Right lobe of liver (tissue), 6 donors: Measurements from ENCODE around the gene PIM2. TPM values are rescaled to one million over a fixed set of nuclear protein-coding genes. Genes with fewer than 3 reads are reported as not detected.
A peak's percentile ranks its signal among the peaks of the same experiment; 100 is the strongest.
"Not testable (repeated sequence)": the region's sequence is repeated elsewhere in the genome, so short reads cannot be mapped to it uniquely, and the experiment has no call there.

Source experiments
- ATAC-seq, 4 donors: fragments of 200-7000 bp; cut with Tn5 transposase; one replicate each; pipeline ENCODE4 v1.9.1; 2020; ENCODE audit warnings: mild to moderate bottlenecking in 4 of 4, moderate library complexity in 4 of 4
- DNase-seq, 3 donors: peaks; one replicate each; pipeline ENCODE4 v3.0.0-alpha.2; 2020
- H3K27ac ChIP-seq, 3 donors: fragments of 200-600 bp; one replicate each; pipeline ENCODE4 v1.8.0; 2022
- H3K27me3 ChIP-seq, 2 donors: fragments of 200-600 bp; one replicate each; pipeline ENCODE4 v1.8.0; 2022
- H3K36me3 ChIP-seq, 4 donors: fragments of 200-600 bp; sonication (generic) in 1 of 4; one replicate each; pipeline versions ENCODE4 v1.5.1 to v1.8.0; 2017 to 2022; ENCODE audit warnings: control low read depth in 1 of 4
- H3K4me1 ChIP-seq, 4 donors: fragments of 200-600 bp; sonication (generic) in 1 of 4; one replicate each; pipeline versions ENCODE4 v1.5.1 to v1.8.0; 2017 to 2022; ENCODE audit warnings: control low read depth in 1 of 4
- H3K4me3 ChIP-seq, 3 donors: fragments of 200-600 bp; one replicate each; pipeline ENCODE4 v1.8.0; 2022
- H3K9me3 ChIP-seq, 4 donors: fragments of 200-600 bp; sonication (generic) in 1 of 4; one replicate each; pipeline versions ENCODE4 v1.5.1 to v1.8.0; 2017 to 2022; ENCODE audit warnings: control low read depth in 1 of 4
- POLR2A ChIP-seq: fragments of 450-650 bp; IDR thresholded peaks from one replicate; pipeline ENCODE4 v1.6.1; 2017; ENCODE audit warnings: antibody characterized with exemption, mild to moderate bottlenecking
- WGBS: methylation state at CpG from one replicate; pipeline ENCODE4 v1.1.6; 2018; ENCODE audit warnings: low coverage, low lambda C conversion rate; ENCODE audit not compliant: insufficient coverage; ENCODE audit errors: missing lambda C conversion rate; 5-methylcytosine and 5-hydroxymethylcytosine counted together
- intact Hi-C, 2 donors: fragments of 100-400 bp; cut with DNase I; formaldehyde crosslinking; loops; one replicate each; pipeline versions ENCODE4 v1.11.2 to v1.14.1; 2022
- small RNA-seq, 2 experiments: library from RNA; depleted of rRNA; stranded (forward); fragments of <200 nt; gene quantifications; one replicate each; pipeline ENCODE3, GENCODE V24; 2016
- total RNA-seq, 6 experiments: library from RNA; depleted of rRNA in 2 of 6; stranded (reverse); fragments of >200 nt in 2 of 6; fragmentation: NEBNext Ultra II Directional in 3 of 6; extraction: Animal tissue kit (Norgen Biotek cat#: 25700) in 3 of 6; gene quantifications; one replicate each; pipeline versions ENCODE4 v1.1.0 to v1.2.4, GENCODE V29; 2016 to 2023
- TF ChIP-seq, protein P1 (sequence below), 4 donors: fragments of 200-600 bp in 3 of 4; fragments of 450-650 bp in 1 of 4; IDR thresholded peaks; one replicate each; pipeline versions ENCODE4 v1.5.1 to v1.8.0; 2016 to 2022; ENCODE audit warnings: antibody characterized with exemption in 4 of 4, mild to moderate bottlenecking in 2 of 4
- donor health status: DM: no; HTN: yes; CAD: no.
- donor health status: DM: no; HTN: no; CAD: no.
- donor health status: DM: no; HTN: no; CAD: no.
- donor health status: DM: no; HTN: yes; CAD: no.
- donor health status: DM: no; HTN: yes; CAD: no.

The PIM2 gene
- total RNA-seq, 6 experiments from 2014 or later: 1.7 to 8.8 (median 6.8) TPM

DNA sequence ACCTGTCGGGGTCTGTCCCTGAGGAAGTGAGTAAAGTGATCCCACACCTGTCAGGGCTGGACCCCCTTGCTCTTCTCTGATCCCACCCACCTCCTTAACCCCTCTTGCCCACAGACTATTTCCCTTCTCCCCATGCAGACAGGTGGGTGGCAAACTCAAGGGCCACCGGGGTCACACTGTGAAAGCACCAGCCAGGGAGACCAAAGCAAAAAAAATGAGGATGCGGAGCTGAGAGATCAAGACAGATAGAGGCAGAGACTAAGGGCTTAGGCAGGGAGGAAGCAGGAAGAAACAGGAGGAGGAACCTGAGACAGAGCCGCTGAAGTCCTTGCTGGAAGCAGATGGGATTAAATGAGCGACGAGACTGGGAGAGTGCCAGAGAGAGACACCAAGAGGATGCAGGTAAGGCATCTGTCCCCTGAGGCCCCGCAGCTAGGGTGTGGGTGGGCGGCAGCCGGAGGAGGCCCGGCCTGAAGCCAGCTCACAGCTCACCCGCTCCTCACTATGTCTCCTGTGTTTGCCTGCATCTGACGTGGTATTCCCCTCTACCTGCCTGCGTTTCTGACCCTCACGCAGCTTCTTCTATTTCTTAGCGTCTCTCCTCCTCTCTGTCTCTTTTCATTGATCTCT, 28.4 kb downstream of the PIM2 start:
- 55% methylated on average over 11 of the region's 15 CpGs for WGBS
- no peaks in the 10 kb centered on the region for H3K27me3 ChIP-seq
- no peak for TF ChIP-seq POLR2A
- TF ChIP-seq, protein P1, sequence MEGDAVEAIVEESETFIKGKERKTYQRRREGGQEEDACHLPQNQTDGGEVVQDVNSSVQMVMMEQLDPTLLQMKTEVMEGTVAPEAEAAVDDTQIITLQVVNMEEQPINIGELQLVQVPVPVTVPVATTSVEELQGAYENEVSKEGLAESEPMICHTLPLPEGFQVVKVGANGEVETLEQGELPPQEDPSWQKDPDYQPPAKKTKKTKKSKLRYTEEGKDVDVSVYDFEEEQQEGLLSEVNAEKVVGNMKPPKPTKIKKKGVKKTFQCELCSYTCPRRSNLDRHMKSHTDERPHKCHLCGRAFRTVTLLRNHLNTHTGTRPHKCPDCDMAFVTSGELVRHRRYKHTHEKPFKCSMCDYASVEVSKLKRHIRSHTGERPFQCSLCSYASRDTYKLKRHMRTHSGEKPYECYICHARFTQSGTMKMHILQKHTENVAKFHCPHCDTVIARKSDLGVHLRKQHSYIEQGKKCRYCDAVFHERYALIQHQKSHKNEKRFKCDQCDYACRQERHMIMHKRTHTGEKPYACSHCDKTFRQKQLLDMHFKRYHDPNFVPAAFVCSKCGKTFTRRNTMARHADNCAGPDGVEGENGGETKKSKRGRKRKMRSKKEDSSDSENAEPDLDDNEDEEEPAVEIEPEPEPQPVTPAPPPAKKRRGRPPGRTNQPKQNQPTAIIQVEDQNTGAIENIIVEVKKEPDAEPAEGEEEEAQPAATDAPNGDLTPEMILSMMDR (IDR thresholded peaks at IDR 0.05): no peak
- peak overlapping the region in 1 of 3 donors; percentile 60 for H3K4me3 ChIP-seq
- no peak overlapping the region for H3K27ac ChIP-seq
- H3K36me3 ChIP-seq: no peaks in the 10 kb centered on the region
- no peaks in the 10 kb centered on the region for H3K9me3 ChIP-seq
- DNase-seq (no peak), ATAC-seq (no peak)
- intact Hi-C loops: no loop called here
- H3K4me1 ChIP-seq: no peaks in the 10 kb centered on the region

DNA sequence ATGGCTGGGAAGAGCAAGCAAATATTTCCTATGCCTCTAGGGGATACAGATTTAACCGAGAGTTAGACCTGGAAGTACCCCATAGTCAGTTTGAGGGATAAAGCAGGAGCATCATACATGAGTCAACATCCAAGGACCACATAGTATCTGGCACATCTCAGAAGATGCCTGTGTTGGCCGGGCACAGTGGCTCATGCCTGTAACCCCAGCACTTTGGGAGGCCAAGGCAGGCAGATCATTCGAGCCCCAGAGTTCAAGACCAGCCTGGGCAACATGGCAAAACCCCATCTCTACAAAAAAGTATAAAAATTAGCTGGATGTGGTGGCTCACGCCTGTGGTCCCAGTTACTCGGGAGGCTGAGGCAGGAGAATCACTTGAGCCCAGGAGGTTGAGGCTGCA, 32.2 kb downstream of the PIM2 start:
- H3K27me3 ChIP-seq, H3K36me3 ChIP-seq, H3K27ac ChIP-seq, DNase-seq, ATAC-seq, H3K4me3 ChIP-seq, intact Hi-C loops, H3K9me3 ChIP-seq, H3K4me1 ChIP-seq: not testable (repeated sequence)
- WGBS: 60% methylated on average over 5 of the region's 5 CpGs

DNA sequence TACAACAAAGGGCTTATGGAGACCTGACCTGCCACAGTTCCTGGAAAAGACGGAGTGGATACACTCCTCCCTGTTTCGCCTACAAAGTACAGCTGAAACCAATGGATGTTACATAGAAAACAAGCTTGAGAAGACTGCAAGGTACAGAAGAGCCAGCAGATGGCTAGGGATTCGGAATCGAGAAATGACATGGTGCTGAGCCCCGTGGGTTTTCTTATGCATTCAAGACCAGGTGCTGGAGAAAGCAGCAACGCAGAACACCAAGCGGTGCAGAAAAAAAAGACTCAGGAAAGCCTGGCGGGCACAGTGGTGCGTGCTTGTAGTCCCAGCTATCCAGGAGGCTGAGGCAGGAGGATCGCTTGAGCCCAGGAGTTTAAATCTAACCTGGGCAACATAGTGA, 35.1 kb downstream of the PIM2 start:
- no peak for TF ChIP-seq POLR2A
- TF ChIP-seq, protein P1 (IDR thresholded peaks at IDR 0.05): no peak

DNA sequence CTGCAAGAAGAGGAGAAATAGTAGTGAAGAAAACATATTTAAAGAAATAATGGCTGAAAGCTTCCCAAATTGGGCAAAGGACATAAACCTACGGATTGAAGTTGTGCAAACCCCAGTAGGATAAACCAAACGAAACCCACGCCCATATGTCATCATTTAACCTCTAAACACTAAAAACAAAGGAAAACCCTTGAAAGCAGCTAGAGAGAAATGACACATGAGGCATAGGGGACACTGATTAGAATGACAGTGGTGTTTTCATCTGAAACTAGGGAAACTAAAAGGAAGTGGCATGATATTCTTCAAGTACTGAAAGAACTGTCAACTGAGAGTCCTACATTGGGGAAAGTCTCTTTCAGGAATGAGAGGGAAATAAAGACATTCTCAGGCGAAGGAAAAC, 41.9 kb downstream of the PIM2 start:
- DNase-seq, intact Hi-C loops, H3K27ac ChIP-seq, ATAC-seq, H3K36me3 ChIP-seq, H3K9me3 ChIP-seq, H3K4me3 ChIP-seq, H3K27me3 ChIP-seq, H3K4me1 ChIP-seq: not testable (repeated sequence)
- WGBS: 38% methylated on average over 4 of the region's 4 CpGs

More for the DNA sequence above, 35.1 kb downstream of the PIM2 start:
- Histone ChIP-seq H3K9me3 (no peaks in the 10 kb centered on the region), H3K27ac (no peak overlapping the region), H3K27me3 (no peaks in the 10 kb centered on the region), H3K4me1 (no peaks in the 10 kb centered on the region), H3K36me3 (no peaks in the 10 kb centered on the region), H3K4me3 (no peak overlapping the region)
- intact Hi-C loops: no loop called here
- WGBS: 72% methylated on average over 10 of the region's 10 CpGs
- ATAC-seq (no peak), DNase-seq (no peak)

DNA sequence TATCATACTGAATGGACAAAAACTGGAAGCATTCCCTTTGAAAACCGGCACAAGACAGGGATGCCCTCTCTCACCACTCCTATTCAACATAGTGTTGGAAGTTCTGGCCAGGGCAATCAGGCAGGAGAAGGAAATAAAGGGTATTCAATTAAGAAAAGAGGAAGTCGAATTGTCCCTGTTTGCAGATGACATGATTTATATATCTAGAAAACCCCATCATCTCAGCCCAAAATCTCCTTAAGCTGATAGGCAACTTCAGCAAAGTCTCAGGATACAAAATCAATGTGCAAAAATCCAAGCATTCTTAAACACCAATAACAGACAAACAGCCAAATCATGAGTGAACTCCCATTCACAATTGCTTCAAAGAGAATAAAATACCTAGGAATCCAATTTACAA, 46.8 kb downstream of the PIM2 start:
- H3K27me3 ChIP-seq, H3K27ac ChIP-seq, H3K4me3 ChIP-seq, H3K36me3 ChIP-seq, H3K9me3 ChIP-seq, H3K4me1 ChIP-seq, DNase-seq, intact Hi-C loops, ATAC-seq: not testable (repeated sequence)
- WGBS: 54% methylated on average over 2 of the region's 2 CpGs

DNA sequence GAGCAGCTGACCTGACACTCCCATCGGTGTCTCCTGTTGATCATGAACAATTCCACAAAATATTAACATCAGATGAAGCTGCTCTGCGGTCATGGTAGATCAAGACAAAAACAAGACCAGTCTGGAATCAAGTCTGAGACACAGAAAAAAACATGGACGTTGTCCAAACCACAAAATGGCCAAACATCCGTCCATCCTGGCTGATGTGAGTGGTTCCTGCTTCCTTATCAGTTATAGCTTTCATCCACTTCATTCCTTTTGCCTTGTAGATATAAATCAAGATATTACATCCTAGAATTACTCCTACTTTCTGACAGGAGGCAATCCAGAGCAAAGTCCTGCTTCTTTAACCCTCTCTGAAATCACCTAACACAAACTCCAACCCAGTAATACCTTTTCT, 54.6 kb downstream of the PIM2 start:
- H3K36me3 ChIP-seq: no peaks in the 10 kb centered on the region
- H3K4me3 ChIP-seq: no peak overlapping the region
- DNase-seq (no peak), ATAC-seq (no peak)
- no peaks in the 10 kb centered on the region for H3K9me3 ChIP-seq
- no peaks in the 10 kb centered on the region for H3K27me3 ChIP-seq
- H3K4me1 ChIP-seq: no peaks in the 10 kb centered on the region
- intact Hi-C loops: no loop called here
- no peak overlapping the region for H3K27ac ChIP-seq
- WGBS: 31% methylated on average over 4 of the region's 4 CpGs
- TF ChIP-seq, protein P1 (IDR thresholded peaks at IDR 0.05): no peak
- no peak for TF ChIP-seq POLR2A

Small RNA genes lying within 50 kb of the gene (small RNA-seq; reads per million reads assigned to genes)
- gene RNU6-722P: 0 reads per million in 2 experiments

Other genes with a start within 250 kb of the PIM2 start
- gene WAS, start 235.2 kb downstream of the PIM2 start, total RNA-seq: 1 to 10 TPM; 2.4 to 7.2 (median 4.8) TPM
- gene SUV39H1, start 222.3 kb downstream of the PIM2 start, total RNA-seq: 10 to 100 TPM in 1 of 6 experiments, 1 to 10 TPM in 5; 2.2 to 10.8 (median 3.5) TPM
- gene GLOD5, start 157.3 kb downstream of the PIM2 start, total RNA-seq: 1 to 10 TPM in 5 of 6 experiments, under 1 TPM in 1; 0.98 to 4.1 (median 2.9) TPM
- gene GATA1, start 132.4 kb downstream of the PIM2 start, total RNA-seq: 1 to 10 TPM in 1 of 6 experiments, under 1 TPM in 1, not detected in 4; 0.37 to 1.2 TPM
- gene HDAC6, start 117.0 kb downstream of the PIM2 start, total RNA-seq: 100 to 1,000 TPM in 5 of 6 experiments, 10 to 100 TPM in 1; 84.4 to 173 (median 136) TPM
- not detected for gene ERAS, start 92.5 kb downstream of the PIM2 start, total RNA-seq
- gene PCSK1N, start 83.4 kb downstream of the PIM2 start, total RNA-seq: 1 to 10 TPM in 1 of 6 experiments, under 1 TPM in 1, not detected in 4; 0.20 to 1.4 TPM
- 10 to 100 TPM; 18.2 to 29.5 (median 22.5) TPM for gene TIMM17B, start 21.3 kb downstream of the PIM2 start, total RNA-seq
- 10 to 100 TPM; 29.8 to 47.1 (median 35.7) TPM for gene PQBP1, start 21.1 kb downstream of the PIM2 start, total RNA-seq
- 10 to 100 TPM; 15.0 to 19.5 (median 17.3) TPM for gene SLC35A2, start 7.4 kb downstream of the PIM2 start, total RNA-seq
- 10 to 100 TPM; 14.4 to 24.1 (median 21.6) TPM for gene OTUD5, start 38.6 kb upstream of the PIM2 start, total RNA-seq
- gene KCND1, start 52.8 kb upstream of the PIM2 start, total RNA-seq: 1 to 10 TPM in 1 of 6 experiments, under 1 TPM in 5; 0.31 to 1.2 (median 0.46) TPM
- gene GRIPAP1, start 83.2 kb upstream of the PIM2 start, total RNA-seq: 10 to 100 TPM; 15.3 to 32.1 (median 22.0) TPM
- 10 to 100 TPM; 14.9 to 43.3 (median 23.3) TPM for gene TFE3, start 124.3 kb upstream of the PIM2 start, total RNA-seq
- 10 to 100 TPM in 1 of 6 experiments, 1 to 10 TPM in 5; 3.3 to 12.1 (median 4.5) TPM for gene CCDC120, start 140.0 kb upstream of the PIM2 start, total RNA-seq
- gene PRAF2, start 155.0 kb upstream of the PIM2 start, total RNA-seq: 10 to 100 TPM in 1 of 6 experiments, 1 to 10 TPM in 5; 3.1 to 11.2 (median 5.1) TPM
- 10 to 100 TPM; 31.8 to 65.2 (median 47.9) TPM for gene WDR45, start 160.9 kb upstream of the PIM2 start, total RNA-seq
- gene GPKOW, start 204.7 kb upstream of the PIM2 start, total RNA-seq: 10 to 100 TPM in 3 of 6 experiments, 1 to 10 TPM in 3; 9.3 to 14.9 (median 10.2) TPM
- 10 to 100 TPM in 4 of 6 experiments, 1 to 10 TPM in 2; 8.8 to 24.0 (median 18.4) TPM for gene MAGIX, start 243.7 kb upstream of the PIM2 start, total RNA-seq